HG03159 (cell line): ENCODE results near the gene ACER2.
A peak's percentile ranks its signal among the peaks of the same experiment; 100 is the strongest.
"Not testable (repeated sequence)": the region's sequence is repeated elsewhere in the genome, so short reads cannot be mapped to it uniquely, and the experiment has no call there.

Source experiments
- ATAC-seq: cut with Tn5 transposase; IDR thresholded peaks from one replicate; pipeline ENCODE4 v1.9.1; 2021; ENCODE audit warnings: mild to moderate bottlenecking, moderate library complexity; ENCODE audit not compliant: unreplicated experiment

ACER2 gene

DNA sequence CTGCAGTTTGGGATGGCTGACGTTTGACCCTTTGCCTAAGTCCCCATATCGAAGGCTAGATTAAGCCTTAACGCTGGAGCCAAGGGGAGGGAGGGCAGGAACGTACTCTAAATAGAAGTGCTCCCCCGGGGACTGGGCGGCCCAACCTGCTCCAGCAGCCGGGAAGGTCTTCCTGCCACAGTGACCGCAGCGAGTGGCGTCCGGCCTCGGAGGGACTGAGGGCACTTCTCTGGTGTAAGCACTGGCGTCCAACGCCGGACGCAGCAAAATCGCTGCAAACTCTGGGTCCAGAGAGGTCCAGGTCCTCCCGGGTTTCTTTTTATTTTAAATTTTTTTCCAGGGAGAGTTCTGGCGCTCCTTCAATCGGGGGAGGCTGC lies 505 bp upstream of the ACER2 start:
- ATAC-seq: peak; percentile 2

DNA sequence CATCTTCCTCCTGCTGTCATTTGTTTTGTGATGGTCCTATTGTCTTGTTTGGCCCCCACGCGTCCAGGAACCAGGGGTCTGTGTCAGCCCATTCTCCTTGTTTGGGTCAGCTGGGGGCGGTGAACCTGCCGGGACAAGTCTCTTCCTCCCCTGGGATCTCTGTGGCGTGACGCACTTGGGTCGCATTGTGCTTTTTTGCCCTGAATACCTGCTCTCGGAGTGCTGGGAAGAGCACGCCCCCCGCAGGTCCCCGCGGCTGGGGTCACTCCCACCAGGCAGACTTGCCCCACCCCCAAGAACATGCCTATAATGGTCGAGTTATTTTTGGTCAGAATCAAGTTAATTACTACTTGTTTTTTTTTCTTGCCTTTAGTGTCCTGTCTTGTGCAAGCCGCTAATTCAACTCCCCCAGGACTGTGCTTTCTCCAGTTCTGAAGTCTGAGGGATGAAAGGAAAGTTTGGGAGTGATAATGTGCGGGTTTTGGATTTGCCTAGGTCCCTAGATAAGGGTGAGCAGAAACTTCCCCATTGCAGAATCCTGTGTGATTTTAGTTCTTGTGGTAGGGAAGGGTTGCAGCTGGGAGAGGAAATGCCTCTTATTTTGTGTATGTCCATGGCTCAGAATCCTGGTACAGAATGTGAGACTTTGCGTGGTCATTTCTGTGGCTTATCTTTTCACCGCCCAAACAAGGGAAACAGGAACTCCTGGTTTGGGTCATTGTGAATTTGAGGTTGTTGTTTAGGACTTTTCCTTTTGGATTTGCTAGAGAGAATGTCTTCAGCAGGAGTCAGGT lies 789 bp downstream of the ACER2 start:
- ATAC-seq: no peak

DNA sequence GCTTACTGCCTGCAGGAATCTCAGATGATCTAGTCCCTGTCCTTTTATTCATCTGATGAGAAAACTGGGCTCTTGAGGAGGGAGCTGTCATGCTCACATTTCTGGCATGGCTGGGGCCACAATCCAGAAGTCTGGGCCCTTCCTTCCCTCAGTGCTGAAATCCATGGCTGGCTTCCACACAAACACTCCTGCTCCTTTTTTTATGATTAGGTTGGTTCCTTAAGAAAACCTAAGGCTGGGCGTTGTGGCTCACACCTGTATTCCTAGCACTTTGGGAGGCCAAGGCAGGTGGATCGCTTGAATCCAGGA lies 1.3 kb downstream of the ACER2 start:
- no peak for ATAC-seq

DNA sequence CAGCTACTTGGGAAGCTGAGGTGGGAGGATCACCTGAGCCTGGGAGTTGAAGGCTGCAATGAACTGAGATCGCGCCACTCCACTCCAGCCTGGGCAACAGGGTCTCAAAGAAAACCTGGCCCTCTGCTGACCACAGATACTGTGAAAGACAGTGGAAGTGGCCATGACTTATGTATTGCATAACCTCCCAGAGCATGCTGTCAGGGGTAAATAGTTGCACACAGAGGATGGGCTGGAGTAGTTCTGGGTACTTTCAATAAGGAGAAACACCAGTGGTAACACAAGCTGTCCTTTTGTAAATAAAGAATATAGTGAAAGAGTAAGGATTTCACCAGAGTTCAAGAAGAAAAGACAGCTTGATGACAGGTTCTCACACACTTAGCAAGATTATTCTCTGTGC lies 1.8 kb downstream of the ACER2 start:
- ATAC-seq: no peak

DNA sequence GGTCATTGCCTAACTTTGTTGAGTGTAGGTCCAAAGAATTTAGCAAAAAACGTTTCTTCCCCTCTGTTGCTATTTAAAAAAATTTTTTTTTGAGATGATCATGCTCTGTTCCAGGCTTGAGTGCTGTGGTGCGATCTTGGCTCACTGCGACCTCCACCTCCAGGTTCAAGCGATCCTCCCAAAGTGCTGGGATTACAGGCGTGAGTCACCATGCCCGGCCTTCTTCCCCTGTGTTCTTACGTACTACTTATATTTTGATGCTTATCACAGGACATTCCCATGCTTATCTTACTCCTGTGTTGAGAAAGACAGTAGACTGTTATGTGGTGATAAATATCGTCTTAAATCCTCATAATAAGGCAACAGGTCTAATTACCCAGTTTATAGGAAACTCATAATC lies 2.5 kb downstream of the ACER2 start:
- no peak for ATAC-seq

DNA sequence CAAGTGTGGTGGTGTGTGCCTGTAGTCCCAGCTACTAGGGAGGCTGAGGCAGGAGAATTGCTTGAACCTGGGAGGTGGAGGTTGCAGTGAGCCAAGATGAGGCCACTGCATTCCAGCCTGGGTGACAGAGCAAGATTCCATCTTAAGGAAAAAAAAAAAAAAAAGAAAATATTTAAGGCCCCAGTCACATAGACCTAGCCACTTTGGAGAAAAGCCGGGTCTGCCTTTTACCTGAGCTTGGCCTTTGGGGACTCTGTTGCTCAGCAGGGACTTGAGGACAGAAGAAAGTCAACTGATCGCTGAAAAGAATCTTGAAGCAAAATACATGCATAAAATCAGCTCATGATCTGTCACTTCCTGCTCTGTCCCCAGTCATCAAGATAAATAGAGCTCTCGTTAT lies 4.6 kb downstream of the ACER2 start:
- ATAC-seq: not testable (repeated sequence)

DNA sequence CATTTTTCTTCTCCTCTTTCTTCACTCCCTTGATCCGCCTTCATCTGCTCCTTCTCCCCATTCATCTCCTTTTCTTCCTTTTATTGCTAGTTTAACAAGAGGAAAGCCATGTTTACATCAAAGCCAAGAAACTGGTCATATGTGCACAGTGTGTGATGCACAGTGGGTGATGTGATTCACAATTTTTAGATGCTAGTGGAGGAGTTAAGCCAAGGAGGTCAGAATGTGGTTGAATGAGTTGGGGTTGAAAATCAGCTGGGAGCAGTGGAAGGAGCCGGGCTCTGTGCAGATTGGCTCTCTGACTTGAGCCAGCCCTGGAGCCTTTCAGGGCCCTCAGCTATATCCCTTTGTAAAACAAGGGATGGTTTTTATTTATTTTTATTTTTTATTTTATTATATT lies 7.3 kb downstream of the ACER2 start:
- ATAC-seq: no peak

DNA sequence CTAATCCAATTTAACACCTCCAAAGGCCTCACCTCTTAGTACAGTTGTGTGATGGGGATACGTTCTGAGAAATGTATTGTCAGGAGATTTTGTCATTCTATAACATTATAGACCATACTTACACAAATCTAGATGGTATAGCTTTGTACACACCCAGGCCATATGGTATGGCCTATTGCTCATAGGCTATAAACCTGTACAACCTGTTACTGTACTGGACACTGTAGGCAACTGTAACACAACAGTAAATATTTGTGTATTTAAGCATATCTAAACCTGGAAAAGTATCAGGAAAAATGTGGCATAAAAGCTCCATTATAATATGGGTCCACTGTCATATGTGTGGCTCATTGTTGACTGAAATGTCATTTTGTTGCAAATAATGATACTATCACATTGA lies 12.1 kb downstream of the ACER2 start:
- no peak for ATAC-seq

DNA sequence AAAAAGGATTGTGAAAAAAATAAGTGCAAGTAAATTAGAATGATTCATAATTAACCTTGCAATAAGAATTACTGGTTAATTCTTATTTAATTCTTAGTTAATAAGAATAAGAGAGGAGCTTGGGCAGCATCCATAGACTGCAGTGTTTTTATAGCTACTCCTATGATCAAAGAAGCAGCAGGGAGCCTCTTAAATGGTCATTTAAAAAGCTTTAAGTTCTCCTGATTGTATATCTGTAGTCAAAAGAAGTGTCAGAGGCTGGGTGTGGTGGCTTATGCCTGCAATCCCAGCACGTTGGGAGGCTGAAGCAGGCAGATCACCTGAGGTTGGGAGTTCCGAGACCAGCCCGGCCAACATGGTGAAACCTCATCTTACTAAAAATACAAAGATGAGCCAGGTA lies 14.4 kb downstream of the ACER2 start:
- ATAC-seq: no peak

DNA sequence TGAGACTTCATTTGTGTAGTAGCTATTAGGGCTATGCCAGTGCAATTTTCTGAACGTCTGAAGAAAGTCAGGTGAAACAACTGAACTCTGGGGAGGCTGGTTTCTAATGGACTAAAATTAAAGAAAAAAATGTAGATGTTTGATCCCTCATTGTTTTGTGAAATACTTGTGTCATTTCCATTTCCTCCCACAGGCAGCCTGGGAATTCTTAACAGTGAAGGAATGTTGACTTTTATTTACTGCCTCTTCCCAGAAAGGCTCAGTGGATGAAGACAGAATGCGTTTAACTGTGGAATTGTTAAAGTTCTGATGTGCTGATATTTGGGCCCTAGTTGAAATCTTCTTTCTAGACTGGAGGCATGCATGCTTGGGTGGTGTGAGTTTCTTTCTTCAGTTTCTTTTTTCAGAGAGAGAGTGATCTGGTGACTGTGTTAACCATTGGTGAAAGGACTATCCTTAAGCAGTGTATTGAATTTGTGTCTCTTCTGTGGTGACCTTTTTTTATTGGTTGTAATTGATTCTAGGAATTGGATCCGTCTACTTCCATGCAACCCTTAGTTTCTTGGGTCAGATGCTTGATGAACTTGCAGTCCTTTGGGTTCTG lies 15.5 kb downstream of the ACER2 start:
- peak; percentile 84 for ATAC-seq

DNA sequence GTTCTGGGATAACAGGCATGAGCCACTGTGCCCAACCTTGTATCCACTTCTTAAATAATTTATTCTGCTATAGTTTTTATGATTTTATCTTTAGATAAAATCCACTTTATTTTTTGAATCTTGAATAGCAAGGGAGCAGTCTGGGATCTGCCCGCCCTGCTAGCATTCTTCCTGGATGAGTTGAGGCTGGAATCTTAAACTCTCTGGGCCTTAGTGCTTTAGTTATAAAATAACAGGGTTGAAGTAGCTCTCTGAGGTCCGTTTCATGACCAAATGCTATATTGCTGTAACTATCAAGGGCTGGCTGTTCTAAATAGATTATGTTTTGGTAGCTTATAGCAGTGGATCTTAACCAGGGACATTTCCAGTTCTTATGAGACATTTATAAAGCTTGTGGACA lies 20.8 kb downstream of the ACER2 start:
- no peak for ATAC-seq

DNA sequence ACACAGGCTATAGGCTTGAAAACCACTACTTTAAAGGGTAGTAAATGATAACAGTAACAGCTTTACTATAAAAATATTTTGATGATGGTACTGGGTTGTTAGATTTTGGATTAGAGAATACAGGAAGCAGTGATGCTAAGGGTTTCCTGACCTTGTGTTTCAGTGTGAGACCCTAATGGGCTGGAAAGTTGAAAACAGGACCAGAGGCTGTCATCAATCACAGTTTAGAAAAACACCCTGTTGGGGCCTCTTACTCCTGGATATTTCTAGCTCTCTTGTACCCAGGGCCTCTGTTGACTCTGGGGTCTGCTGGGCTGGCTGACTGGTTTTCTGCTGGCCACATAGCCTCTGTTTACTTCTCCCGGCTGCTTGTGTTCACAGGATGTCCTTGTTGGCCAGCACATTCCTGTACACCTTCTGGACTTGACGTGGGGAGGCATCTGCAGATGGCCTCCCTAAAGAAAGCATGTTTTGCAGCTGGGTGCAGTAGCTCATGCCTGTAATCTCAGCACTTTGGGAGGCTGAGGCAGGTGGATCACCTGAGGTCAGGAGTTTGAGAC lies 21.5 kb downstream of the ACER2 start:
- no peak for ATAC-seq

DNA sequence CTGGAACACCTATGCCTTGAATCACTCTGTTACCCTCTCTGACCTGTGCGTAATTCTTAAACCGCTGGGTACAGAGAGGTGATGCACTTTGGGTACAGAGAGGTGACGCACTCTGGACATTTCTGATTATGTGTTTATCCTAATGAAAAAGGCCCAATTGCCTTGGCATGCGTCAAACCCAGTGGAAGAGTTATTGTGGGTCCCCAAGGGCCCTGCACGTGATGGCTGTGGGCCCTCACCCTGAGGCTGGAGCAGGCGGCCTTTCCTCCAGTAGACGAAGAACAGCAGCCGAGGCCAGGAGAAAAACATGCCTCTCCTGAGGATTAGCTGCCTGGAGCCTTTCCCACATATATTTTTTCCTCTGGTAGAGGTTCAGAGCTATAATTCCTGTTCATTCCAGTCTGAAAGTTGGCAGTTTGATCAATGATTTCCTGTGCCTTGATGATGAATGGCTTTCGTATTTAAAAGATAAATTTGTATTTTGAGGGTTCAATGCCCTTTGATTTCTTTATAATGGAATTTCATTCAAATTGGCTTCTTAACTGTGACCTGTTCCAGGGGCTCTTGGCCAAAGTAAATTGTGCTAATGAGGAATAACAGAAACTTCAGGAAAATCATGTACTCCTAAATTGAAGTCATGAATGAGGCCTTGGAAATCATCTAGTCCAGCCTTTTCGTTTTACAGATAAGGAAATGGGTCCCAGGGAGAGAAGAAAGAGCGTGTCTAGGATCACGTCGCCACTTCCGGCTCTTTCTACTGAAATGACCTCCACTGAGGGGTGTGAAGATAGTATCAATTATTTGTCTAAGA lies 22.8 kb downstream of the ACER2 start:
- ATAC-seq: no peak

DNA sequence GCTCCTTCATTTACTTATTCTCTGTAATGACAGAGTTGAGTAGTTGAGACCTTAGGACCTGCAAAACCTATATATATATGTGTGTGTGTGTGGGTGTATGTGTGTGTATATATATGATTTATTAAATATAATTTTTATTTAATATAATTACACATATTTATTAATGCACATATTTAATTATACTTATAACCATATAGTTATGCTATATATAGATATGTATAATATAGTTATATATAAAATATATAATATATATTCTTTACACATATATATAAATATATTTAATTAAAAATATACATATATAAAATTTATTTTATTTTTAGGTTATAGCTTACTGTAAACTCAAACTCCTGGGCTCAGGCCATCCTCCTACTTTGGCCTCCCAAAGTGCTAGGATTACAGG lies 23.7 kb downstream of the ACER2 start:
- no peak for ATAC-seq

DNA sequence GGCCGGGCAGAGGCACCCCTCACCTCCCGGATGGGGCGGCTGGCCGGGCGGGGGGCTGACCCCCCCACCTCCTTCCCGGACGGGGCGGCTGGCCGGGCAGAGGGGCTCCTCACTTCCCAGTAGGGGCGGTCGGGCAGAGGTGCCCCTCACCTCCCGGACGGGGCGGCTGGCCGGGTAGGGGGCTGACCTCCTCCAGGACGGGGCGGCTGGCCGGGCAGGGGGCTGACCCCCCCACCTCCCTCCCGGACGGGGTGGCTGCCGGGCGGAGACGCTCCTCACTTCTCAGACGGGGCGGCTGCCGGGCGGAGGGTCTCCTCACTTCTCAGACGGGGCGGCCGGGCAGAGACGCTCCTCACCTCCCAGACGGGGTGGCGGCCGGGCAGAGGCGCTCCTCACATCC lies 24.9 kb downstream of the ACER2 start:
- ATAC-seq: not testable (repeated sequence)

DNA sequence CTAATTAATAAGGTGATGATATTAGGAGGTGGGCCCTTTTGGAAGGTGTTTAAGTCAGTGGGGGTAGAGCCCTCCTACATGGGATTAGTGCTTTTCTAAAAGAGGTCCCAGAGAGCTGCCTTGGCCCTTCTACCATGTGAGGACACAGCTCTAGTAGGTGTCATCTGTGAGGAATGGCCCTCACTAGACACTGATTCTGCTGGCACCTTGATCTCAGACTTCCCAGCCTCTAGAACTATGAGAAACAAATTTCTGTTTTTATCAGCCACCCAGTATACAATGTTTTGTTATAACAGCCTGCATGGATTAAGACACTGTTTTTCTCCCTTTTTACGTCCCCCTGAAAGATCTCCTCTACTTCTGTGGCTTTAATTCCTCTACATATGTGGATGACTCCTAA lies 31.6 kb downstream of the ACER2 start:
- ATAC-seq: no peak

DNA sequence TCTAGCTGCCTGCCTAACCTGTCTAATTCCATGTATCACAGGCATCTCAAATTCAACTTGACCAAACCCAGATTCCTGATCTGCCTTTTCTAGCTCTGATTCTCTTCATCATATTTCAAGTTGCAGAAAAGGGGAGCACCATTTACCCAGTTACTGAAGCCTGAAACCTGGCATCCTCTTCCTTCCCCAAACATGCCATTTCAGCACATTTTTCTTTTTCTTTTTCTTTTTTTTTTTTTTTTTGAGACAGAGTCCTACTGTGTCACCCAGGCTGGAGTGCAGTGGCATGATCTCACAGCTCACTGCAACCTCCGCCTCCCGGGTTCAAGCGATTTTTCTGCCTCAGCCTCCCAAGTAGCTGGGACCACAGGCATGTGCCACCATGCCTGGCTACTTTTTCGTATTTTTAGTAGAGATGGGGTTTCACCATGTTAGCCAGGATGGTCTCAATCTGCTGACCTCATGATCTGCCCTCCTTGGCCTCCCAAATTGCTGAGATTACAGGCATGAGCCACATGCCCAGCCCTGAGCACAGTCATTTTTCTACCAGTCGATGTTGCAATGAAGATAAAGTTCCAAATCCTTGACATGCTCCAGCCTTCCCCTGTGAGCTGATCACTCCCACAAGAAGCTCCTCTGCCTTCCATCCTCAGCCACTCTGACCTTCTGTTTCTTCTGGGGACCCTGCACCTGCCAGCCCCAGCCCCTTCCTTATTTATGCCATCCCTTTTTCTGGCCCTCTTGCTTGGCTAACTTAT lies 32.2 kb downstream of the ACER2 start:
- no peak for ATAC-seq

DNA sequence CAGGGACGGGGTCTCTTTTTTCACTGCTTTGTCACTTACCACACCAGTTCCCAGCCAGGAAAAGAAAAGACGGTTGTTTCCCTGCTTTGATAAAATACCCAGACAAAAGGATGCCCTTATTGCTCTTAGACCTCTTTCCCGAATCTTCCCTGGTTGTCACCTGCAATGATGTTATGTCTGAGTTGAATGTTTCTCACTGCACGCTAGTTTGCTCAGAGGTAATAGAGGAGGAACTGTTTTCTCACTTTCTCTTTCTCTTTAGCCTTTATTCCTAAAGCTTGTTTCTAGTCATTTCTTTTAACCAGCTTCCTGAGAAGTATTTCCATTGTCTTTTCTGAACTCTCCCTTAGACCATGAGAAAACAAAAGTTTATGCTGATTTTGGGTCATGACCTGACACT lies 32.9 kb downstream of the ACER2 start:
- peak; percentile 82 for ATAC-seq

DNA sequence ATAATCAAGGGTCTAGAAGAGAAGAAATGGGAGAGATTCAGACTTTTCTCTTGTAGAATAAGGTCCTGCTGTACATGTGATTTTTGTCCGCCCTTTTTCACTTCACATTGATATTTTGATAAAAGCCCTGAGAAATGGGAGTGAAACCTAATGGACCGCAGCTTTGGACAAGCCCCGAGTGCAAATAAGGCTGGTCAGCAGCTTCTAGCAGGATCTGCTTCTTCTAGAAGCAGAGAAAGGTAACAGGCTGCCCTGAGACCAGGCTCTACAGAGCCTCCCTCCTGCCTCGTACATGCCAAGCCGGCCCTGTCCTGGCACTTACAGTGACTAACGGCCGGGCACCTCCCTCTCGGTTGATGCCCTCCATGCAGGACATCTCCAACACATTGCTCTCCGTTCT lies 33.4 kb downstream of the ACER2 start:
- ATAC-seq: no peak

DNA sequence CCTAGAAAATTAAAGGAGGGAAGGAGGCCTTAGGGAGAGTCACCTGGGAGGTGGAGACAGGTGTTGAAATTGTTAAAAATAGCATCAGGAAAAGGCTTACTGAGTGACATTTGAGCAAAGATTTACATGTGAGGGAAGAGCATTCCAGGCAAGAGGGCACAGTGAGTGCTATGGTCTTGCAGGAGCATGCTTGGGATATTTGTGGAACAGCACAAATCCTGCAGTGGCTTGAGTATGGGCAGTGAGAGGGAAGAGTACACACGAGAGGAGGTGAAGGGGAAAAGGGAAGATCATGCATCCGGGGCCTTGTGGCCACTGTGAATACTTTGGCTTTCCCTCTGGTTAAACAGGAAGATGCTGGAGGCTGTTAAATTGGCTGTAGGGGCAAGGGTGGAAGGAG lies 36.6 kb downstream of the ACER2 start:
- ATAC-seq: no peak

DNA sequence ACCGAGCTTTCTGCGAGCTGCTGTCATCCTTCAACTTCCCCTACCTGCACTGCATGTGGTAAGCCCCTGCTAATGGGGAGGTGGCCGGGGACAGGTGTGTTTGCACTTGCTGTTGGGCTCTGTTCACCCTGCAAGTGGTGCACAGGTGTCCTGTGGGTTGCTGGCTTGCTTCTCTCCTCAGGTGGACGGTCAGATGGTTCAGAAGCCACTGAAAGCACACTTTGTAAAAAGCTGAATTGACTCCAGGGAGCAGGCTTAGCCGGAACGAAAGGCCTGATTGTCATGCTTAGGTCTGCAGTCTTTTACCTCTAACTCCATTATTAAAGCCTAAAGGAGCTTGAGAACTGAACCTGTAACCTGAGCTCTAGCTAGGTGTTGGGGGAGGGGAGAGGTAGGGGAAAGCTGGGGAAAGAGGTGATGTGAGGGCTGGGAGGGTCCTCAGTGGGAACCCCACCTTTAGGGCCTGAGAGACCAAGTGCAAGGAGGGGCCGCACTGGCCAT lies 37.6 kb downstream of the ACER2 start:
- ATAC-seq: no peak
